ENCODE measurements around the gene GNB1L.

The GNB1L gene

GRCh38 chr22:19875531-19876313 lies 21.0 kb upstream of the GNB1L start:
- Mint-ChIP-seq H3K4me3 (no peak overlapping the region), H3K27ac (no peak overlapping the region), H3K9me3 (no peaks in the 10 kb centered on the region), H3K36me3 (no peaks in the 10 kb centered on the region), H3K4me1 (no peaks in the 10 kb centered on the region), H3K27me3 (no peaks in the 10 kb centered on the region)
- DNase-seq (ENCODE audit: low spot score in 2 of 2) (no peak), ATAC-seq (ENCODE audit: low read depth) (no peak)

- Mint-ChIP-seq H3K4me1 (no peaks in the 10 kb centered on the region), H3K36me3 (no peaks in the 10 kb centered on the region), H3K27ac (no peak overlapping the region), H3K4me3 (no peak overlapping the region), H3K27me3 (no peaks in the 10 kb centered on the region), H3K9me3 (no peaks in the 10 kb centered on the region)
- DNase-seq (ENCODE audit: low spot score in 2 of 2) (no peak), ATAC-seq (ENCODE audit: low read depth) (no peak)
Observed at GRCh38 chr22:19875061-19875530, 20.4 kb upstream of the GNB1L start.

GRCh38 chr22:19874307-19875060 lies 19.8 kb upstream of the GNB1L start:
- Mint-ChIP-seq H3K4me1 (no peaks in the 10 kb centered on the region), H3K4me3 (no peak overlapping the region), H3K27ac (no peak overlapping the region), H3K27me3 (no peaks in the 10 kb centered on the region), H3K9me3 (no peaks in the 10 kb centered on the region), H3K36me3 (no peaks in the 10 kb centered on the region)
- no peak for DNase-seq (ENCODE audit: low spot score in 2 of 2)
- no peak for ATAC-seq (ENCODE audit: low read depth)

GRCh38 chr22:19873960-19874306 lies 19.3 kb upstream of the GNB1L start:
- DNase-seq (ENCODE audit: low spot score in 2 of 2), result no peak
- Mint-ChIP-seq H3K4me3 (no peak overlapping the region), H3K36me3 (no peaks in the 10 kb centered on the region), H3K27me3 (no peaks in the 10 kb centered on the region), H3K9me3 (no peaks in the 10 kb centered on the region), H3K4me1 (no peaks in the 10 kb centered on the region), H3K27ac (no peak overlapping the region)
- ATAC-seq (ENCODE audit: low read depth), result no peak

GRCh38 chr22:19873138-19873959 lies 18.7 kb upstream of the GNB1L start:
- H3K27ac Mint-ChIP-seq, result no peak overlapping the region
- H3K4me1 Mint-ChIP-seq, result no peaks in the 10 kb centered on the region
- no peaks in the 10 kb centered on the region for H3K36me3 Mint-ChIP-seq
- no peaks in the 10 kb centered on the region for H3K27me3 Mint-ChIP-seq
- no peaks in the 10 kb centered on the region for H3K9me3 Mint-ChIP-seq
- ATAC-seq (ENCODE audit: low read depth) (no peak), DNase-seq (ENCODE audit: low spot score in 2 of 2) (no peak)
- no peak overlapping the region for H3K4me3 Mint-ChIP-seq

- Mint-ChIP-seq H3K9me3 (no peaks in the 10 kb centered on the region), H3K27me3 (no peaks in the 10 kb centered on the region), H3K4me1 (no peaks in the 10 kb centered on the region), H3K36me3 (no peaks in the 10 kb centered on the region), H3K27ac (no peak overlapping the region), H3K4me3 (no peak overlapping the region)
- DNase-seq (ENCODE audit: low spot score in 2 of 2), result no peak
- no peak for ATAC-seq (ENCODE audit: low read depth)
Observed at GRCh38 chr22:19872779-19873137, 18.1 kb upstream of the GNB1L start.

GRCh38 chr22:19871845-19872778 lies 17.4 kb upstream of the GNB1L start:
- Mint-ChIP-seq H3K27ac (no peak overlapping the region), H3K27me3 (no peaks in the 10 kb centered on the region), H3K36me3 (no peaks in the 10 kb centered on the region), H3K9me3 (no peaks in the 10 kb centered on the region), H3K4me3 (no peak overlapping the region), H3K4me1 (no peaks in the 10 kb centered on the region)
- ATAC-seq (ENCODE audit: low read depth), result no peak
- no peak for DNase-seq (ENCODE audit: low spot score in 2 of 2)

- no peaks in the 10 kb centered on the region for H3K27me3 Mint-ChIP-seq
- no peaks in the 10 kb centered on the region for H3K36me3 Mint-ChIP-seq
- H3K9me3 Mint-ChIP-seq, result no peaks in the 10 kb centered on the region
- no peak overlapping the region for H3K27ac Mint-ChIP-seq
- H3K4me3 Mint-ChIP-seq, result no peak overlapping the region
- ATAC-seq (ENCODE audit: low read depth), result no peak
- no peak for DNase-seq (ENCODE audit: low spot score in 2 of 2)
- H3K4me1 Mint-ChIP-seq, result no peaks in the 10 kb centered on the region
Observed at GRCh38 chr22:19871023-19871844, 16.6 kb upstream of the GNB1L start.

- Mint-ChIP-seq H3K36me3 (no peaks in the 10 kb centered on the region), H3K9me3 (no peaks in the 10 kb centered on the region), H3K4me1 (no peaks in the 10 kb centered on the region), H3K4me3 (no peak overlapping the region), H3K27me3 (no peaks in the 10 kb centered on the region), H3K27ac (no peak overlapping the region)
- DNase-seq (ENCODE audit: low spot score in 2 of 2) (no peak), ATAC-seq (ENCODE audit: low read depth) (no peak)
Observed at GRCh38 chr22:19870153-19871022, 15.7 kb upstream of the GNB1L start.

GRCh38 chr22:19869497-19870152 lies 15.0 kb upstream of the GNB1L start:
- Mint-ChIP-seq H3K4me3 (no peak overlapping the region), H3K9me3 (no peaks in the 10 kb centered on the region), H3K4me1 (no peaks in the 10 kb centered on the region), H3K27ac (no peak overlapping the region), H3K27me3 (no peaks in the 10 kb centered on the region), H3K36me3 (no peaks in the 10 kb centered on the region)
- ATAC-seq (ENCODE audit: low read depth), result no peak
- DNase-seq (ENCODE audit: low spot score in 2 of 2), result no peak

- Mint-ChIP-seq H3K27me3 (no peaks in the 10 kb centered on the region), H3K36me3 (no peaks in the 10 kb centered on the region), H3K27ac (no peak overlapping the region), H3K9me3 (no peaks in the 10 kb centered on the region), H3K4me1 (no peaks in the 10 kb centered on the region), H3K4me3 (no peak overlapping the region)
- DNase-seq (ENCODE audit: low spot score in 2 of 2), result no peak
- ATAC-seq (ENCODE audit: low read depth), result no peak
Observed at GRCh38 chr22:19868773-19869471, 14.2 kb upstream of the GNB1L start.

Measured in memory B cell (primary cell).